ENCODE data around the gene RASAL1. TPM values are rescaled to one million over a fixed set of nuclear protein-coding genes. Genes with fewer than 3 reads are reported as not detected.

RASAL1 gene
- total and polyA plus RNA-seq, 2 experiments from 2014 or later: 2.7 to 8.2 TPM

GRCh38 chr12:113061061-113061694 lies 74.4 kb downstream of the RASAL1 start (continued):
- TF ChIP-seq CTCF (conservative IDR thresholded peaks at IDR 0.05; ENCODE audit: low read depth in 2 of 2): no peak

DNA sequence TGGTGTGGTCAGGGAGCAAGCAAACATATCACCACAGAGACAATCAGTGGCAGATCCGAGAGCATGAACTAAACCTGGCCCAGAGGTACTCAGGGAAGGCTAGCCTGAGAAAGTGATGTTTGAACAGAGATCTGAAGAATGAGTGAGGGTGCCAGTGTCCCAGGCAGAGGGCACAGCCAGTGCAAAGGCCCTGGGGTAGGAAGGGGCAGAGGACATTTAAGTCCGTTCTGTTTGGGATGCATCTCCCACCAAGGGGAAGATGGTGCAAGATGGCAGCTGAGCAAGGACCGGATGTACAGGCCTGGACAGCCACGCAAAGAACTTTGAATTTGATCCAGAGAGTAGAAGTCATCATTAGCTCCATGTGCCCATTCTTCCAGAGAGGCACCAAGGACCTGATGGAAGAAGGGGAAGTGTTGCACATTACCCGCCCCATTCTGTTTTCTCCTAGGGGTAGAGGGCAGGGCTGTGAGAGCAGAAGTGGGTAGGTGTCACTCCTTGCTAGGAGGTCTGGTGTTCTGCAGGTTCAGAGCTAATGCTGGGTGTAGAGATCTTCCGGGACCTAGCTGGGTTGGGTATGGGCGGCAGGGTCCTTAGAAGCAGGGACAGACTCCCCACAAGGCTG lies 75.1 kb downstream of the RASAL1 start:
- Mint-ChIP-seq H3K9me3 (no peaks in the 10 kb centered on the region), H3K4me3 (no peak overlapping the region), H3K4me1 (peaks cover 18% of the 10 kb centered on the region), H3K36me3 (ENCODE audit: low read depth) (no peaks in the 10 kb centered on the region), H3K27ac (no peak overlapping the region), H3K27me3 (ENCODE audit: insufficient read depth, low read depth, poor library complexity) (peaks cover 20% of the 10 kb centered on the region)
- DNase-seq (ENCODE audit: low spot score): no peak
- Histone ChIP-seq H3K4me1 (ENCODE audit: insufficient read depth) (0 out of 2 replicates have a peak, but pooled peaks cover 5% of the 10 kb centered on the region), H3K9me2 (ENCODE audit: insufficient read depth) (no peaks in the 10 kb centered on the region), H2AFZ (no peak overlapping the region), H3K4me3 (no peak overlapping the region), H3K79me2 (replicated peaks; ENCODE audit: insufficient read depth) (no peaks in the 10 kb centered on the region), H3K4me2 (no peak overlapping the region), H3K27ac (ENCODE audit: low read depth) (no peak overlapping the region), H3K36me3 (ENCODE audit: insufficient read depth) (no peaks in the 10 kb centered on the region), H3F3A (replicated peaks; ENCODE audit: low read depth) (0 out of 2 replicates have a peak, but pooled peaks cover 5% of the 10 kb centered on the region), H3K27me3 (ENCODE audit: insufficient read depth) (peaks cover 17% of the 10 kb centered on the region), H4K20me1 (replicated peaks; ENCODE audit: insufficient read depth) (no peaks in the 10 kb centered on the region; the same call in 1 of the 2 replicates)
- ATAC-seq: no peak
- TF ChIP-seq REST (IDR thresholded peaks at IDR 0.05; ENCODE audit: unreplicated experiment) (no peak), CTCF (conservative IDR thresholded peaks at IDR 0.05; ENCODE audit: low read depth in 2 of 2) (no peak)

All from GM23338 (cell line).